HepG2 (cell line): ENCODE data around the gene DCAKD. TPM values are rescaled to one million over a fixed set of nuclear protein-coding genes. Genes with fewer than 3 reads are reported as not detected.

Experiments used
- BHLHE40 ChIP-seq: IDR thresholded peaks from 2 replicates; pipeline ENCODE4 v1.6.1; 2011; ENCODE audit warnings: low read length, improper control_type of control experiment
- FOXA1 ChIP-seq, 2 experiments: fragments of 450-650 bp in 1 of 2; sonication (generic) in 1 of 2; formaldehyde crosslinking in 1 of 2; IDR thresholded peaks; 2 replicates each; pipeline versions ENCODE4 v1.4.0 to v1.6.1; 2016 to 2020; ENCODE audit warnings: missing genetic modification reagents in 1 of 2
- GMEB2 ChIP-seq: IDR thresholded peaks from 2 replicates; pipeline ENCODE4 v1.6.1; 2016; ENCODE audit warnings: missing biosample characterization, missing genetic modification reagents, low read depth
- HINFP ChIP-seq: sonication (generic); formaldehyde crosslinking; IDR thresholded peaks from 2 replicates; pipeline ENCODE4 v1.4.0; 2020; ENCODE audit warnings: low read depth, mild to moderate bottlenecking, missing genetic modification reagents
- HOMEZ ChIP-seq: IDR thresholded peaks from 2 replicates; pipeline ENCODE4 v1.6.1; 2016; ENCODE audit warnings: low read depth
- IKZF4 ChIP-seq: sonication (generic); formaldehyde crosslinking; IDR thresholded peaks from 2 replicates; pipeline ENCODE4 v1.5.1; 2020; ENCODE audit warnings: borderline replicate concordance, mild to moderate bottlenecking, low read depth, missing genetic modification reagents; ENCODE audit errors: not compliant biosample characterization
- NONO ChIP-seq, 2 experiments: fragments of 450-650 bp in 1 of 2; sonication (generic) in 1 of 2; formaldehyde crosslinking in 1 of 2; IDR thresholded peaks in 1 of 2; conservative IDR thresholded peaks in 1 of 2; 2 replicates each; pipeline versions ENCODE4 v1.6.1 to v1.8.0; 2017 to 2022; ENCODE audit warnings: mild to moderate bottlenecking in 1 of 2, missing genetic modification reagents in 1 of 2, moderate library complexity in 1 of 2
- NR0B2 ChIP-seq: sonication (generic); formaldehyde crosslinking; IDR thresholded peaks from 2 replicates; pipeline ENCODE4 v1.4.0; 2020; ENCODE audit warnings: mild to moderate bottlenecking, missing genetic modification reagents
- NRL ChIP-seq: sonication (generic); formaldehyde crosslinking; IDR thresholded peaks from 2 replicates; pipeline ENCODE4 v1.5.0; 2020; ENCODE audit warnings: missing genetic modification reagents, mild to moderate bottlenecking, moderate library complexity, borderline replicate concordance
- RBAK ChIP-seq: sonication (generic); formaldehyde crosslinking; IDR thresholded peaks from 2 replicates; pipeline ENCODE4 v1.5.1; 2020; ENCODE audit warnings: mild to moderate bottlenecking, missing genetic modification reagents
- ZNF10 ChIP-seq: sonication (generic); formaldehyde crosslinking; IDR thresholded peaks from 2 replicates; pipeline ENCODE4 v1.4.0; 2020; ENCODE audit warnings: mild to moderate bottlenecking, low read depth, missing genetic modification reagents, borderline replicate concordance
- ZNF18 ChIP-seq: sonication (generic); formaldehyde crosslinking; IDR thresholded peaks from 2 replicates; pipeline ENCODE4 v1.8.0; 2022; ENCODE audit warnings: mild to moderate bottlenecking, missing genetic modification reagents; ENCODE audit not compliant: insufficient replicate concordance
- ZNF20 ChIP-seq: sonication (generic); formaldehyde crosslinking; IDR thresholded peaks from 2 replicates; pipeline ENCODE4 v1.4.0; 2020; ENCODE audit warnings: mild to moderate bottlenecking, moderate library complexity, missing genetic modification reagents
- ZNF292 ChIP-seq: sonication (generic); formaldehyde crosslinking; IDR thresholded peaks from 2 replicates; pipeline ENCODE4 v1.8.1; 2022; ENCODE audit warnings: mild to moderate bottlenecking, low read depth, missing genetic modification reagents, borderline replicate concordance
- ZNF33A ChIP-seq: sonication (generic); formaldehyde crosslinking; IDR thresholded peaks from 2 replicates; pipeline ENCODE4 v1.5.1; 2020; ENCODE audit warnings: missing genetic modification reagents, mild to moderate bottlenecking, moderate library complexity, borderline replicate concordance
- ZNF367 ChIP-seq: sonication (generic); formaldehyde crosslinking; IDR thresholded peaks from 2 replicates; pipeline ENCODE4 v1.4.0; 2020; ENCODE audit warnings: missing genetic modification reagents, borderline replicate concordance
- ZNF414 ChIP-seq: sonication (generic); formaldehyde crosslinking; IDR thresholded peaks from 2 replicates; pipeline ENCODE4 v1.5.0; 2020; ENCODE audit warnings: missing genetic modification reagents
- ZNF430 ChIP-seq: sonication (generic); formaldehyde crosslinking; IDR thresholded peaks from 2 replicates; pipeline ENCODE4 v1.9.0; 2021; ENCODE audit warnings: mild to moderate bottlenecking, missing genetic modification reagents
- ZNF431 ChIP-seq: sonication (generic); formaldehyde crosslinking; IDR thresholded peaks from 2 replicates; pipeline ENCODE4 v1.9.0; 2022; ENCODE audit warnings: missing genetic modification reagents, low read depth, mild to moderate bottlenecking, borderline replicate concordance
- ZNF564 ChIP-seq: sonication (generic); formaldehyde crosslinking; IDR thresholded peaks from 2 replicates; pipeline ENCODE4 v1.8.1; 2023; ENCODE audit warnings: mild to moderate bottlenecking, missing genetic modification reagents
- ZNF777 ChIP-seq: sonication (generic); formaldehyde crosslinking; IDR thresholded peaks from 2 replicates; pipeline ENCODE4 v1.4.0; 2020; ENCODE audit warnings: missing genetic modification reagents
- polyA plus RNA-seq, 8 experiments: library from polyadenylated mRNA; depleted of rRNA in 3 of 8; stranded (reverse) in 7 of 8; unstranded in 1 of 8; fragments of >200 nt; fragmentation: Illumina TruSeq in 4 of 8; extraction: Trizol in 4 of 8; gene quantifications; 2 replicates each; pipeline versions ENCODE4 v1.2.1 to v1.2.3, GENCODE V29; 2011 to 2016; ENCODE audit warnings: low read depth in 4 of 8, missing spikeins in 1 of 8, mixed read lengths in 1 of 8; ENCODE audit not compliant: insufficient read depth in 1 of 8
- total RNA-seq, 5 experiments: library from RNA; depleted of rRNA; stranded (reverse); fragments of >200 nt; fragmentation: Illumina TruSeq; extraction: Trizol; gene quantifications; 2 replicates each; pipeline ENCODE4 v1.2.3, GENCODE V29; 2016; ENCODE audit warnings: low read depth in 1 of 5

The DCAKD gene
- total and polyA plus RNA-seq, 2 of the 13 experiments (the other 11 are each of a cell fraction or from before 2014, with no cell fraction given) = 25.9 to 29.2 TPM

GRCh38 chr17:45098869-45099616, 47.6 kb upstream of the DCAKD start (continued):
- TF ChIP-seq IKZF4 (no peak), ZNF777 (no peak), ZNF431 (CRISPR knock-in tag) (no peak), RBAK (no peak), NONO (IDR thresholded peaks at IDR 0.05) (no peak), NONO (CRISPR knock-in tag; conservative IDR thresholded peaks at IDR 0.05) (no peak), ZNF564 (CRISPR knock-in tag) (no peak), ZNF20 (CRISPR knock-in tag) (no peak), HOMEZ (no peak), GMEB2 (CRISPR knock-in tag) (no peak), ZNF414 (CRISPR knock-in tag) (no peak), ZNF18 (CRISPR knock-in tag) (no peak), HINFP (no peak), NRL (CRISPR knock-in tag) (no peak), ZNF10 (CRISPR knock-in tag) (no peak), ZNF292 (CRISPR knock-in tag) (no peak), ZNF430 (CRISPR knock-in tag) (no peak), FOXA1 (IDR thresholded peaks at IDR 0.05) (no peak), FOXA1 (CRISPR knock-in tag; IDR thresholded peaks at IDR 0.05) (no peak), ZNF33A (no peak), NR0B2 (CRISPR knock-in tag) (no peak), BHLHE40 (peak; percentile 64), ZNF367 (CRISPR knock-in tag) (no peak)
